ENCODE data around the gene EDN2. TPM values are rescaled to one million over a fixed set of nuclear protein-coding genes. Genes with fewer than 3 reads are reported as not detected.
A peak's percentile ranks its signal among the peaks of the same experiment; 100 is the strongest.

Gene EDN2
- total RNA-seq, 2 donors from 2014 or later: not detected

- Mint-ChIP-seq H3K9me3 (no peaks in the 10 kb centered on the region), H3K4me1 (no peaks in the 10 kb centered on the region), H3K36me3 (ENCODE audit: low read depth) (no peaks in the 10 kb centered on the region), H3K27ac (no peak overlapping the region), H3K27me3 (peaks cover 14% of the 10 kb centered on the region), H3K4me3 (peak overlapping the region; percentile 27)
- no peak for ATAC-seq (replicated peaks)
Observed at GRCh38 chr1:41497461-41498030, 13.1 kb upstream of the EDN2 start.

GRCh38 chr1:41497056-41497440 lies 12.6 kb upstream of the EDN2 start:
- no peaks in the 10 kb centered on the region for H3K9me3 Mint-ChIP-seq
- no peaks in the 10 kb centered on the region for H3K36me3 Mint-ChIP-seq (ENCODE audit: low read depth)
- no peak overlapping the region for H3K27ac Mint-ChIP-seq
- peak overlapping the region; percentile 27 for H3K4me3 Mint-ChIP-seq
- peaks cover 14% of the 10 kb centered on the region for H3K27me3 Mint-ChIP-seq
- no peak for ATAC-seq (replicated peaks)
- no peaks in the 10 kb centered on the region for H3K4me1 Mint-ChIP-seq

GRCh38 chr1:41496080-41497055 lies 11.9 kb upstream of the EDN2 start:
- Mint-ChIP-seq H3K27me3 (peaks cover 14% of the 10 kb centered on the region), H3K27ac (no peak overlapping the region), H3K4me1 (no peaks in the 10 kb centered on the region), H3K4me3 (peak overlapping the region; percentile 52), H3K36me3 (ENCODE audit: low read depth) (no peaks in the 10 kb centered on the region), H3K9me3 (no peaks in the 10 kb centered on the region)
- peak; percentile 90 for ATAC-seq (replicated peaks)

- H3K36me3 Mint-ChIP-seq (ENCODE audit: low read depth): no peaks in the 10 kb centered on the region
- H3K9me3 Mint-ChIP-seq: no peaks in the 10 kb centered on the region
- peaks cover 14% of the 10 kb centered on the region for H3K27me3 Mint-ChIP-seq
- no peak for ATAC-seq (replicated peaks)
- peak overlapping the region; percentile 52 for H3K4me3 Mint-ChIP-seq
- no peak overlapping the region for H3K27ac Mint-ChIP-seq
- H3K4me1 Mint-ChIP-seq: no peaks in the 10 kb centered on the region
Observed at GRCh38 chr1:41495210-41495948, 10.9 kb upstream of the EDN2 start.

- H3K4me3 Mint-ChIP-seq: no peak overlapping the region
- H3K4me1 Mint-ChIP-seq: peaks cover under 1% of the 10 kb centered on the region
- H3K9me3 Mint-ChIP-seq: peaks cover 1% of the 10 kb centered on the region
- H3K27me3 Mint-ChIP-seq: peaks cover 18% of the 10 kb centered on the region
- no peaks in the 10 kb centered on the region for H3K36me3 Mint-ChIP-seq (ENCODE audit: low read depth)
- ATAC-seq (replicated peaks): no peak
- no peak overlapping the region for H3K27ac Mint-ChIP-seq
Observed at GRCh38 chr1:41494351-41495209, 10.1 kb upstream of the EDN2 start.

- Mint-ChIP-seq H3K27me3 (peaks cover 23% of the 10 kb centered on the region), H3K4me3 (no peak overlapping the region), H3K4me1 (peaks cover 5% of the 10 kb centered on the region), H3K27ac (no peak overlapping the region), H3K9me3 (peaks cover 5% of the 10 kb centered on the region), H3K36me3 (ENCODE audit: low read depth) (no peaks in the 10 kb centered on the region)
- no peak for ATAC-seq (replicated peaks)
Observed at GRCh38 chr1:41493626-41494350, 9.3 kb upstream of the EDN2 start.

- ATAC-seq (replicated peaks): peak; percentile 63
- no peak overlapping the region for H3K4me3 Mint-ChIP-seq
- H3K36me3 Mint-ChIP-seq (ENCODE audit: low read depth): no peaks in the 10 kb centered on the region
- peaks cover 5% of the 10 kb centered on the region for H3K4me1 Mint-ChIP-seq
- peak overlapping the region; percentile 41 for H3K27ac Mint-ChIP-seq
- H3K27me3 Mint-ChIP-seq: peaks cover 23% of the 10 kb centered on the region
- peaks cover 5% of the 10 kb centered on the region for H3K9me3 Mint-ChIP-seq
Observed at GRCh38 chr1:41493117-41493536, 8.6 kb upstream of the EDN2 start.

GRCh38 chr1:41492341-41492848 lies 7.9 kb upstream of the EDN2 start:
- Mint-ChIP-seq H3K27me3 (peaks cover 23% of the 10 kb centered on the region), H3K27ac (peak overlapping the region; percentile 41), H3K36me3 (ENCODE audit: low read depth) (no peaks in the 10 kb centered on the region), H3K4me3 (no peak overlapping the region), H3K4me1 (peaks cover 5% of the 10 kb centered on the region), H3K9me3 (peaks cover 5% of the 10 kb centered on the region)
- ATAC-seq (replicated peaks): no peak

GRCh38 chr1:41490911-41491310 lies 6.4 kb upstream of the EDN2 start:
- Mint-ChIP-seq H3K4me1 (peaks cover 16% of the 10 kb centered on the region), H3K9me3 (peaks cover 5% of the 10 kb centered on the region), H3K4me3 (no peak overlapping the region), H3K36me3 (ENCODE audit: low read depth) (no peaks in the 10 kb centered on the region), H3K27me3 (peaks cover 31% of the 10 kb centered on the region), H3K27ac (no peak overlapping the region)
- ATAC-seq (replicated peaks): no peak

- Mint-ChIP-seq H3K4me1 (peaks cover 16% of the 10 kb centered on the region), H3K9me3 (peaks cover 5% of the 10 kb centered on the region), H3K4me3 (no peak overlapping the region), H3K27ac (no peak overlapping the region), H3K36me3 (ENCODE audit: low read depth) (no peaks in the 10 kb centered on the region), H3K27me3 (peaks cover 19% of the 10 kb centered on the region)
- ATAC-seq (replicated peaks): no peak
Observed at GRCh38 chr1:41489561-41489960, 5.1 kb upstream of the EDN2 start.

GRCh38 chr1:41488040-41488951 lies 3.8 kb upstream of the EDN2 start:
- peaks cover 5% of the 10 kb centered on the region for H3K9me3 Mint-ChIP-seq
- peaks cover 16% of the 10 kb centered on the region for H3K4me1 Mint-ChIP-seq
- H3K4me3 Mint-ChIP-seq: no peak overlapping the region
- H3K27me3 Mint-ChIP-seq: peaks cover 18% of the 10 kb centered on the region
- no peak overlapping the region for H3K27ac Mint-ChIP-seq
- no peak for ATAC-seq (replicated peaks)
- H3K36me3 Mint-ChIP-seq (ENCODE audit: low read depth): no peaks in the 10 kb centered on the region

GRCh38 chr1:41487126-41488039 lies 2.9 kb upstream of the EDN2 start:
- Mint-ChIP-seq H3K9me3 (peaks cover 5% of the 10 kb centered on the region), H3K27me3 (peaks cover 18% of the 10 kb centered on the region), H3K4me1 (peaks cover 16% of the 10 kb centered on the region), H3K27ac (no peak overlapping the region), H3K4me3 (no peak overlapping the region), H3K36me3 (ENCODE audit: low read depth) (no peaks in the 10 kb centered on the region)
- peak; percentile 85 for ATAC-seq (replicated peaks)
